ENCODE results near the gene SLC45A1.

The SLC45A1 gene

DNA sequence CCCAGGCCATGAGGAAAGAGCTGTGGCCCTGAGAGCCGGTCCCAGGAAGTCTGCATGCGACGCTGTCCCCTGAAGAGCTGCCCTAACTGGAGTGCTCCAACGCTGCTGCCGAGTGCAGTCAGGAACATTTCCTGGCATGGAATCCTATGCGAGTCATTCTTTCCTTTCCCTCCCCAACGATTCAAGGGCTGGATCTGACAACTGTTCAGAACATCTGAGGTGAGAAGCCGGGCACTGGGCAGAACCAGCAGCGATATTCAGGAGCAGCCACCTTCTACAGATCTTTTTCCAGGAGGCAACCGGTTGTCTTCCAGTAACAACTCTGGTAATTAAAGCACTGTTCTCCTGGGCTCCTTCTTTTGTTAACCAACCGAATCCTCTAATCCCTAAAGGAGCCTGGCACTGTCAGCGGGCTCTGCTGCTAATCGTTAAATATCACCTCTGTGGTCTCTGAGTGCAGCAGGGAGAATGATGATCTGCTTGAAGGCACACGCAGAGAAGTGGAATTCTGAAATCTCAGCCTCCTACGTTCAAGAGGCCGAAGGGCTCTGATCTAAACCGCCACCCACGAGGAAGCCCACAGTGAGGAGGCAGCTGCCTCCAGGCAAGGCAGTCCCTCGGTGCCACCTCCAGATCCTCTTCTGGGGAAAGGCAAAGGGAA lies 55.8 kb downstream of the SLC45A1 start:
- peak; percentile 49 for DNase-seq (ENCODE audit: low read depth)
- H3K4me3 ChIP-seq (ENCODE audit: low read length): no peak overlapping the region
- TF ChIP-seq, protein P1, sequence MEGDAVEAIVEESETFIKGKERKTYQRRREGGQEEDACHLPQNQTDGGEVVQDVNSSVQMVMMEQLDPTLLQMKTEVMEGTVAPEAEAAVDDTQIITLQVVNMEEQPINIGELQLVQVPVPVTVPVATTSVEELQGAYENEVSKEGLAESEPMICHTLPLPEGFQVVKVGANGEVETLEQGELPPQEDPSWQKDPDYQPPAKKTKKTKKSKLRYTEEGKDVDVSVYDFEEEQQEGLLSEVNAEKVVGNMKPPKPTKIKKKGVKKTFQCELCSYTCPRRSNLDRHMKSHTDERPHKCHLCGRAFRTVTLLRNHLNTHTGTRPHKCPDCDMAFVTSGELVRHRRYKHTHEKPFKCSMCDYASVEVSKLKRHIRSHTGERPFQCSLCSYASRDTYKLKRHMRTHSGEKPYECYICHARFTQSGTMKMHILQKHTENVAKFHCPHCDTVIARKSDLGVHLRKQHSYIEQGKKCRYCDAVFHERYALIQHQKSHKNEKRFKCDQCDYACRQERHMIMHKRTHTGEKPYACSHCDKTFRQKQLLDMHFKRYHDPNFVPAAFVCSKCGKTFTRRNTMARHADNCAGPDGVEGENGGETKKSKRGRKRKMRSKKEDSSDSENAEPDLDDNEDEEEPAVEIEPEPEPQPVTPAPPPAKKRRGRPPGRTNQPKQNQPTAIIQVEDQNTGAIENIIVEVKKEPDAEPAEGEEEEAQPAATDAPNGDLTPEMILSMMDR (IDR thresholded peaks at IDR 0.05; ENCODE audit: insufficient read depth, low read depth, low read length, missing control alignments): no peak

DNA sequence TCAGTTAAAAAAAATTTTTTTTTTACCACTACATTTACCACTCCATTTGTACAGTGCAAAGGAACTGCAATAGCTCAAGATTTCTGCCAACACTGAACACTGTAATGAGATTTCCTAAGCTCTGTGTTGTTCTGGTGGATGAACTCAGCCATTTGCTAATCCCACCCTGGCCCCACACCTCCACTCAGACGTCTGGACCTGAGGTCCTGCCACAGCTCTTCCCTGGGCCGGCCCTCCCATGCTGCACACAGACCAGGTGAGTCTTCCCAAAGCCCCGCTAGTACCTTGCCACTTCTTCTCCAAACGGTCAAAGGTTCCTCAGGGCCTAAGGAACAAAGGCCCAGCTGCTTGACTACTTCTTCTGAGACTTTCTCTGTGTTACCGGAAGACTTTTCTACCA lies 56.4 kb downstream of the SLC45A1 start:
- TF ChIP-seq, protein P1 (IDR thresholded peaks at IDR 0.05; ENCODE audit: insufficient read depth, low read depth, low read length, missing control alignments): no peak
- no peak for DNase-seq (ENCODE audit: low read depth)
- H3K4me3 ChIP-seq (ENCODE audit: low read length): no peak overlapping the region

DNA sequence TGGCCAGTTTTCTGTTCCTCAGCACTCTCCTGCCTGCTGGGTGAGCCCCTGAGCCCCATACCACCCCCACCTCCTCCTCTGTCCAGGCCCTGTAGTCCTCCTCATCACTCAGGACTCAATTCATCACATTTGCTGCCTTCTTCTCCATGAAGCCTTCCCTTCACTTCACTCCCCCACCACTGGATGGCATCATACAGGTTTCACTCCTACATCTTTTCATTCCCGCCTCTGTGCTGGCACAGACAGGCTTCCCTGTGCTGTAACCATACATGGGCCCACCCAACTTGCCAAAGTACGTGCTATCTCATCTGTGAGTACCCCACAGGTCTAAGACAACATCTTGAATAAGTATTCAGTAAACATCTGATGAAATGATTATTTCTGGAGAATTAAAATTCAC lies 56.9 kb downstream of the SLC45A1 start:
- TF ChIP-seq, protein P1 (IDR thresholded peaks at IDR 0.05; ENCODE audit: insufficient read depth, low read depth, low read length, missing control alignments): peak; percentile 69
- peak; percentile 67 for DNase-seq (ENCODE audit: low read depth)
- H3K4me3 ChIP-seq (ENCODE audit: low read length): no peak overlapping the region

DNA sequence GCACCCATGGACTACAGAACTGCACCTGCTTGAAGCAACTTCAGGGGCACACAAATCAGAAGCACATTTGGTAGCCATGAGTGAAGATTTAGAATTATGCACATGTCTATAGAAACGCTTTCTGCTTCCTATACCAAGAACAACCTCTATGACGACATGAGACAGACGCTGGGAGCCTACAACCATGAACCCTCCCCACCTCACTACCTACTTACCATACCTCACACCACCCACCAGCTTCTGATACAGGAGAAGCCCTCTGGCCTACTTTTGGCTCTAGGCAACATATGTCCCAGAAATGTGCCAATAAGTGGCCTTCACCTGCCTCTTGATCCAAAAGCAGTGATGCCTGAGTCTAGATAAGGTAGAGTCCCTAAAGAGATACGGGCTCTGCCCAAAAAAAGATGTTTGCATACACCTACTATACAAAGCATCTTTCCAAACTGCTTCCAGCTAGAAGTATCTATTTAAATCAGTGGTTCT lies 58.5 kb downstream of the SLC45A1 start:
- DNase-seq (ENCODE audit: low read depth): no peak
- TF ChIP-seq, protein P1 (IDR thresholded peaks at IDR 0.05; ENCODE audit: insufficient read depth, low read depth, low read length, missing control alignments): no peak
- no peak overlapping the region for H3K4me3 ChIP-seq (ENCODE audit: low read length)

DNA sequence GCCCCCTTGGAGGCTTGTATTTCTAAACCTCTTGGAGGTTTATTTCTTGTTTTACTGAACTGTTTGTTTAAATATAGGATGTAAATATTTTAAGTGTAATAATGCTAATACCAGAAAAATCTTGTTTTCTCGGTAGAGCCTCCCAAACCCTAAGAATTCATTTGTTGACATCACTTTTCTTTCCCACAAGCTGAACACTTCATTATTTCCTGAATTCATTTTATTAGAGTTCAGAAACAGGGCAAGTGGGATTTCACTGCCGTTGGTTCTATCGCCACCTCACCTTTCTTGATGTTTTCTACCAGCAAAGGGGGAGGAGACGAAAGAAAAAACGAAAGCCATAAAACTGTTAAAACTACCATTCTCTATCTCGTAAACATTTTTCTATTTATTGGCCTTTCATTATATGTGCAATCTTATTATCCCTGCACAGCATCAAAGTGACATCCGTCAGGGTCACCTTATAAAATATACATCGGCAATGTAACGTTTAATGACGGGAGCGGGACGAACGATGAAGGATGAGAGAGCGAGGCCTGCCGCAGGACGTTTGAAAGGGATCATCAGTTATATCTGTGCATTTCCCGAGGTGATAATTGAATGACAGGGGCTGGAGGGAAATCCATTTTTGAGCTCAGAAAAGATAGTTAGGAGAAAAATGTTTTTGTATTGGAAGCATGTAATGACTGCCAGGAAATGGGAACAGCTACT lies 59.5 kb downstream of the SLC45A1 start:
- no peak for DNase-seq (ENCODE audit: low read depth)
- no peak overlapping the region for H3K4me3 ChIP-seq (ENCODE audit: low read length)
- TF ChIP-seq, protein P1 (IDR thresholded peaks at IDR 0.05; ENCODE audit: insufficient read depth, low read depth, low read length, missing control alignments): no peak

DNA sequence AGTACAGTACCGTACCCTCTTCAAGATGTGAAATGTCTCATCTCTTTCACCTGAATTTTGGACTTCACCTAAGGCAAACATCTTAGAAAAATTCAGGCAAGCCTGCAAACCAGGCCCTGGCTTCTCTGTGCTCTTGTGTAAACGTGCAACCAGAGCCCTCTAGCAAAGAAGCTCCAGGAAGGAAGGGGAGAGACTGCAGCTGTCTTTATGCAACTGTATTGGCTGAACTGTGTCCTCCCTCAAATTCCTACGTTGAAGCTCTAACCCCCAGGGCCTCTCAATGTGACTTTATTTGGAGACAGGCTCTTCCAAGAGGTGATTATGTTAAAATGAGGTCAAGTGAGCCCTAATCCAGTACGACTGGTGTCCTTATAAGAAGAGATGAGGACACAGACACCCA lies 60.3 kb downstream of the SLC45A1 start:
- no peak overlapping the region for H3K4me3 ChIP-seq (ENCODE audit: low read length)
- TF ChIP-seq, protein P1 (IDR thresholded peaks at IDR 0.05; ENCODE audit: insufficient read depth, low read depth, low read length, missing control alignments): no peak
- DNase-seq (ENCODE audit: low read depth): no peak
